Measurements from ENCODE around the gene RSAD2.

RSAD2 gene

GRCh38 chr2:6919901-6920742 lies 42.5 kb downstream of the RSAD2 start:
- H3K36me3 ChIP-seq (ENCODE audit: control insufficient read depth, insufficient read depth, low read length): no peaks in the 10 kb centered on the region
- H3K4me1 ChIP-seq (ENCODE audit: control insufficient read depth, insufficient read depth, low read length): peaks cover 9% of the 10 kb centered on the region
- H3K27ac ChIP-seq (ENCODE audit: low read depth, low read length): no peak overlapping the region
- peaks cover 14% of the 10 kb centered on the region for H3K27me3 ChIP-seq (ENCODE audit: control insufficient read depth, insufficient read depth, low read length)
- H3K4me3 ChIP-seq (ENCODE audit: low read depth, low read length): no peak overlapping the region
- H3K9me3 ChIP-seq (ENCODE audit: control insufficient read depth, insufficient read depth, low read length): no peaks in the 10 kb centered on the region
- H3K9ac ChIP-seq (ENCODE audit: low read depth, low read length): no peak overlapping the region

GRCh38 chr2:6920743-6921064 lies 43.1 kb downstream of the RSAD2 start:
- Histone ChIP-seq H3K4me3 (ENCODE audit: low read depth, low read length) (no peak overlapping the region), H3K27me3 (ENCODE audit: control insufficient read depth, insufficient read depth, low read length) (peaks cover 14% of the 10 kb centered on the region), H3K36me3 (ENCODE audit: control insufficient read depth, insufficient read depth, low read length) (no peaks in the 10 kb centered on the region), H3K27ac (ENCODE audit: low read depth, low read length) (no peak overlapping the region), H3K4me1 (ENCODE audit: control insufficient read depth, insufficient read depth, low read length) (peaks cover 4% of the 10 kb centered on the region), H3K9me3 (ENCODE audit: control insufficient read depth, insufficient read depth, low read length) (no peaks in the 10 kb centered on the region), H3K9ac (ENCODE audit: low read depth, low read length) (no peak overlapping the region)

DNA sequence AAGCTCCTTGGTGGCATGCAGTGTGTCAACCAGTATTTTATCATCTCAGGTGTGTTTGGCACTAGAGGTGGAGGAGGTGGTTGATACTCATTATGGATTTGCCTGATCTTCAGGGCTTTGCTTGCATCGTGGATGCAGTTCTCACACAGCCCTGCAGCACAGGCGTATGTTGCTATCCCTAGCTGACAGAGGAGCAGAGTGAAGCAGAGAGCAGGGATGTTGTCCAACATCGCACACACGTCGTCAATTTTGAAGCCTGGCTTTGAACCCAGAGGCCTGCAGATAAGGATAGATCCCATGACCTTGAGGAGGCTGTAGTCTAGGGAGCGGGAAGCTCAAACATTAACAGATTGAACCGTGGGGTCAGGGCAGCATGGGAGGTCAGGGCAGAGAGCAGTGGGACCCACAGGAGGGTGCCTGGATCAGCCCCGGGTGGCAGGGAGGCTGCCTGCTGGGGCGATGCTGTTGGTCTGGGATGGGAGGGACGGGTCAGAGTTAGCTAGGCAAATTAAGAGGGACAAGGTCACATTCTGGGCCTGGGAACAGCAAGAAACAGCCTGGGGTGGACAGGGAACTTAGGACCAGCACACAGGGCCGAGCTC lies 43.8 kb downstream of the RSAD2 start:
- H3K27ac ChIP-seq (ENCODE audit: low read depth, low read length): no peak overlapping the region
- H3K36me3 ChIP-seq (ENCODE audit: control insufficient read depth, insufficient read depth, low read length): no peaks in the 10 kb centered on the region
- H3K4me3 ChIP-seq (ENCODE audit: low read depth, low read length): no peak overlapping the region
- H3K4me1 ChIP-seq (ENCODE audit: control insufficient read depth, insufficient read depth, low read length): peaks cover 2% of the 10 kb centered on the region; the same call in 1 of the 2 replicates
- peaks cover 11% of the 10 kb centered on the region for H3K27me3 ChIP-seq (ENCODE audit: control insufficient read depth, insufficient read depth, low read length)
- no peak overlapping the region for H3K9ac ChIP-seq (ENCODE audit: low read depth, low read length)
- H3K9me3 ChIP-seq (ENCODE audit: control insufficient read depth, insufficient read depth, low read length): no peaks in the 10 kb centered on the region

DNA sequence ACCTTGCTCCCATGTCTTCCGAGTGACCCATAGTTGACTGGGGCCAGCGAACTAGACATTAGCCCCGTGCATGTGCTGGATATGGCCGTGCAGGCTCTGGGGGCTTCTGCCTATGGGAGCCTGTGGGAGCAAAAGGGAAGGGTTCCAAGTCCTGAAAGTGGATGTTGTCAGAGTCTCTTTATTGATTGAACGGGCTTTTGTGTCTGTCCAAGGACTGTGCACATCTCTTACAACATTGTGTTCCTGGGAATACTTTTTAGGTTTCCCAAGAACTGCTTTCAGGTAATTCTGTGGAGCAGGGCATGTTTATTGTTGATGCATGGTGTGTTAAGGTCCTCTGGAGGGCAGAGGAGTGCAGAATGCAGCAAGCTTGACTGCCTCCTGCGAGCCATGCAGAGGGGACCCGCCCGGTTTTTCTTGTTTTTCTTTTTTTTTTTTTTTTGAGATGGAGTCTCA lies 44.7 kb downstream of the RSAD2 start:
- Histone ChIP-seq H3K9me3 (ENCODE audit: control insufficient read depth, insufficient read depth, low read length) (no peaks in the 10 kb centered on the region), H3K27me3 (ENCODE audit: control insufficient read depth, insufficient read depth, low read length) (peaks cover 7% of the 10 kb centered on the region; the same call in 1 of the 2 replicates), H3K27ac (ENCODE audit: low read depth, low read length) (no peak overlapping the region), H3K36me3 (ENCODE audit: control insufficient read depth, insufficient read depth, low read length) (no peaks in the 10 kb centered on the region), H3K4me3 (ENCODE audit: low read depth, low read length) (no peak overlapping the region), H3K9ac (ENCODE audit: low read depth, low read length) (no peak overlapping the region), H3K4me1 (ENCODE audit: control insufficient read depth, insufficient read depth, low read length) (peaks cover 2% of the 10 kb centered on the region; the same call in 1 of the 2 replicates)

- no peak overlapping the region for H3K9ac ChIP-seq (ENCODE audit: low read depth, low read length)
- peaks cover 2% of the 10 kb centered on the region; the same call in 1 of the 2 replicates for H3K4me1 ChIP-seq (ENCODE audit: control insufficient read depth, insufficient read depth, low read length)
- H3K9me3 ChIP-seq (ENCODE audit: control insufficient read depth, insufficient read depth, low read length): no peaks in the 10 kb centered on the region
- H3K4me3 ChIP-seq (ENCODE audit: low read depth, low read length): no peak overlapping the region
- peaks cover under 1% of the 10 kb centered on the region; the same call in 1 of the 2 replicates for H3K27me3 ChIP-seq (ENCODE audit: control insufficient read depth, insufficient read depth, low read length)
- no peaks in the 10 kb centered on the region for H3K36me3 ChIP-seq (ENCODE audit: control insufficient read depth, insufficient read depth, low read length)
- H3K27ac ChIP-seq (ENCODE audit: low read depth, low read length): no peak overlapping the region
Observed at GRCh38 chr2:6923319-6923718, 45.7 kb downstream of the RSAD2 start.

DNA sequence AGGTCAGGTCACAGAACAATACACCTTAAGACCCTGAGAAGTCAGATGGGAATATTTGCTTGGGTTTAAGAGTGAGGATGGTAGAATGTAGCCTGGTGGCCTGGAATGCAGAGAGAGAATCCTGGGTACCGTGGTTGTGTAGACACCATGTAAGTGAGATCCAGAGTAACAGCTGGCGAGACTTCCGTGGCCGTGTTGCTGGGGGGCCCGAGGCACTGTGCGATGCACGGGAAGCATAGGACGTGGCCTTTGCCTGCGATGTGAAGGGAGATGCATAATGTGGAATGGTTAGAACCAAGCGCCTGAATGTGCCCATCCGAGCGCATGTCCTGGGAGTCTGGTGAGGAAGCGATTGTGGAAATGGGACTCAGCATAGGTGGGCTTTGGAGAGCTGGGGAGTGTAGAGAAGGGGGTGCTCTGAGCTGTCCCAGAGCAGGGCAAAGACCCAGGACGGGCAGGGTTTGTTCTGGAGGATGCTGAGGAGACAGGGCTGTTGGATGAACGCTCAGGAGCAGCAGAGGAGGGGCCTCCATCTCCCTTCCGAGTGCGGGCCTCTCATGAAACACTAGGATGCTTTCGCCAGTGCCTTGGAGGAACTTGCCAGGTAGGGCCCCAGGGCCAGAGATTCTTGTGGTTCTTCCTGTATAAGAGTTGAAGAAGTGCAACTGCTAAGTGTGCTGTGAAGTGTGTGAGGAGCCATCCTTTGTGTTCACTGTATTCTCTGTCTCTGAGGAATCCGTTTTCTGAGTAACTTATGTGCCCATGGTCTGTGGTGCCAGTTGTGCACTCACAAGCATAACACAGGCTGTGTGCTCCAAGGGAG lies 46.7 kb downstream of the RSAD2 start:
- H3K4me3 ChIP-seq (ENCODE audit: low read depth, low read length): no peak overlapping the region
- no peaks in the 10 kb centered on the region for H3K36me3 ChIP-seq (ENCODE audit: control insufficient read depth, insufficient read depth, low read length)
- no peak overlapping the region for H3K27ac ChIP-seq (ENCODE audit: low read depth, low read length)
- no peak overlapping the region for H3K9ac ChIP-seq (ENCODE audit: low read depth, low read length)
- H3K27me3 ChIP-seq (ENCODE audit: control insufficient read depth, insufficient read depth, low read length): no peaks in the 10 kb centered on the region; the same call in 1 of the 2 replicates
- H3K4me1 ChIP-seq (ENCODE audit: control insufficient read depth, insufficient read depth, low read length): peaks cover 2% of the 10 kb centered on the region; the same call in 1 of the 2 replicates
- H3K9me3 ChIP-seq (ENCODE audit: control insufficient read depth, insufficient read depth, low read length): no peaks in the 10 kb centered on the region

DNA sequence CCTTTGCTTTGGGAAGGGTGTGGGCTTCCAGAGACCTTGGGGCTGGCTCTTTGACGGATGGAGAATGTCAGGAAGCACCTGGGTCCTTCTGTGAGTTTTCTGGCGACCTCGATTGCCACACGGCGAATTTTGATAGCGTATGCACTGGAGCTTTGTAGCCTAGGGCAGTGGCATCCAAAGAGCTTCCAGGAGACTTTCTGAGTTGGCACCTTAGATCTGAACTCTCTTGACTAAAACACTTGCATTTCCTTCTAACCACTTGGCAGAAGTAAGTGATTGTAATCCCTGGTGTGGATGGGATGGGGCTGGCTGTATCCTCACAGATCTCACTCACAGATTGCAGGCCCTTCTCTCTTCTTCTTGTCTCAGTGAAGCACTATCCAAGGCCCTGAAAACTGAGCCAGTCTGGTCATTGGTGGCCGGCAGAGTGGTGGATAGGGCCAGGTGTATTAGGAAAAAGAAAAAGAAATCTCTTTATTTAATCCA lies 47.4 kb downstream of the RSAD2 start:
- no peaks in the 10 kb centered on the region for H3K27me3 ChIP-seq (ENCODE audit: control insufficient read depth, insufficient read depth, low read length)
- no peak overlapping the region for H3K27ac ChIP-seq (ENCODE audit: low read depth, low read length)
- H3K4me1 ChIP-seq (ENCODE audit: control insufficient read depth, insufficient read depth, low read length): peaks cover 2% of the 10 kb centered on the region; the same call in 1 of the 2 replicates
- no peak overlapping the region for H3K9ac ChIP-seq (ENCODE audit: low read depth, low read length)
- H3K36me3 ChIP-seq (ENCODE audit: control insufficient read depth, insufficient read depth, low read length): no peaks in the 10 kb centered on the region
- H3K4me3 ChIP-seq (ENCODE audit: low read depth, low read length): no peak overlapping the region
- H3K9me3 ChIP-seq (ENCODE audit: control insufficient read depth, insufficient read depth, low read length): no peaks in the 10 kb centered on the region

DNA sequence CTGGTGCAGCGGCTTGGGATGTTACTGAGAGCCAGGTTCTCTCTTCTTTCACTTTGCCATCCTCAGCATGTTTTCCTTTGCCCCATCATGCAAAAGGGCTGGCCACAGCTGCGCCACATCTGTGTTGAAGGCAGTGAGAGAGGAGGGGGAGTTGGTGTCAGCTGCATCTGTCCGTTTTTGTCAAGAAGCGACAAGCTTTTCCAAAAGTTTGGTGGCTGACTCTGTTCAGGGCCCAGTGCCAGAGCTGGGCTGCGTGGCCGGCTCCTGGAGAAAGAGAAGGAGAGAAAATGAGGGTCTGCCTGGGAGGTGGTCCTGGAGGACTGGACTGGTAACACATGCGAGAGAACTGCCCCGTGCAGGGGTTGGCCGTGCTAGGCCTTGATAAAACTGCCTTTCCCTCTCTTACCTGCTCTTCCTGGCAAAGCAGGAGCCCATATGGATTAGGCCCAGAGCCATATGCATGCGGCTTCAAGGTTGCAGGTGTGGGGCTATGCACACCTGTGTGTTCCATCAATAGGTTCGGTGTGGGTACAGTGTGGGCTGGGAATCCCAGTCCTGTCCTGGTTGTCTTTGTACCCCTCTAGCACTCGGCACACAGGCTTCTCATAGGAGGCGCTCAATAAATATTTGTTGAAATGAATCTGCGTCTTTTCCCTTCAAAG lies 48.6 kb downstream of the RSAD2 start:
- Histone ChIP-seq H3K27me3 (ENCODE audit: control insufficient read depth, insufficient read depth, low read length) (no peaks in the 10 kb centered on the region), H3K4me1 (ENCODE audit: control insufficient read depth, insufficient read depth, low read length) (peaks cover 4% of the 10 kb centered on the region; the same call in 1 of the 2 replicates), H3K27ac (ENCODE audit: low read depth, low read length) (no peak overlapping the region), H3K9ac (ENCODE audit: low read depth, low read length) (no peak overlapping the region), H3K4me3 (ENCODE audit: low read depth, low read length) (no peak overlapping the region), H3K9me3 (ENCODE audit: control insufficient read depth, insufficient read depth, low read length) (no peaks in the 10 kb centered on the region), H3K36me3 (ENCODE audit: control insufficient read depth, insufficient read depth, low read length) (no peaks in the 10 kb centered on the region)

GRCh38 chr2:6927186-6927585 lies 49.6 kb downstream of the RSAD2 start:
- Histone ChIP-seq H3K36me3 (ENCODE audit: control insufficient read depth, insufficient read depth, low read length) (no peaks in the 10 kb centered on the region), H3K27me3 (ENCODE audit: control insufficient read depth, insufficient read depth, low read length) (no peaks in the 10 kb centered on the region), H3K27ac (ENCODE audit: low read depth, low read length) (no peak overlapping the region), H3K9me3 (ENCODE audit: control insufficient read depth, insufficient read depth, low read length) (no peaks in the 10 kb centered on the region), H3K4me3 (ENCODE audit: low read depth, low read length) (no peak overlapping the region), H3K4me1 (ENCODE audit: control insufficient read depth, insufficient read depth, low read length) (peaks cover 11% of the 10 kb centered on the region), H3K9ac (ENCODE audit: low read depth, low read length) (no peak overlapping the region)

DNA sequence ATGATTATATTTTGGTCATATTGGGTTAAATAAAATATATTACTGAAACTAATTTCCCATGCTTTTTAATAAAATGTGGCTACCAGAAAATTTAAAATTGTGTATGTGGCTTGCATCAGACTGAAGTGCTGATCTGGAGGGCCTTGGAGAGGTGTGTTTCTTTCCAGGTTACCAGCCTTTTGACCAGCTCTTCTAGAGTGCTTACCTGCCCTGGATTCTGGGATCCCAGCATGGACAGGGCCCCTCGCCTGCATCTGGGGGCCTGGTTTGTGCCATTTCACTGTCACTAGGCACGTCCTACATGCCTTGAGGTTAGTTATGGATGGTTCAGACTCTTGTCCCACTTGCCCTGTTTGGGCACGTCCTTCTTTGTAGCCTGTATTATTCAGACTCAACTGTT lies 50.2 kb downstream of the RSAD2 start:
- no peaks in the 10 kb centered on the region for H3K9me3 ChIP-seq (ENCODE audit: control insufficient read depth, insufficient read depth, low read length)
- H3K4me1 ChIP-seq (ENCODE audit: control insufficient read depth, insufficient read depth, low read length): peaks cover 15% of the 10 kb centered on the region
- no peak overlapping the region for H3K4me3 ChIP-seq (ENCODE audit: low read depth, low read length)
- H3K27ac ChIP-seq (ENCODE audit: low read depth, low read length): no peak overlapping the region
- H3K36me3 ChIP-seq (ENCODE audit: control insufficient read depth, insufficient read depth, low read length): no peaks in the 10 kb centered on the region
- no peak overlapping the region for H3K9ac ChIP-seq (ENCODE audit: low read depth, low read length)
- no peaks in the 10 kb centered on the region for H3K27me3 ChIP-seq (ENCODE audit: control insufficient read depth, insufficient read depth, low read length)

Data from HUES48 (cell line).